Epithelial cell of prostate (primary cell): ENCODE data around the gene ZNF84.

ENCODE experiments used
- DNase-seq: peaks from one replicate; pipeline ENCODE4 v3.0.0-alpha.2; 2011; ENCODE audit warnings: low read depth, low spot score
- H3K27ac ChIP-seq: fragments of 450-650 bp; 2 replicates; pipeline ENCODE4 v1.5.1; 2017; ENCODE audit warnings: mild to moderate bottlenecking

Gene ZNF84

GRCh38 chr12:133037207-133038005 is at the start of gene ZNF84:
Gene ZNF84, plus strand, starts transcription at chr12:133037509. Its CDS starts 3,959 bp downstream, at chr12:133041468.
- H3K27ac ChIP-seq, result peak within 1 kb of the TSS; percentile 88
- DNase-seq, result peak; percentile 93

- no peak for DNase-seq
- H3K27ac ChIP-seq, result no peak overlapping the region
Measured at GRCh38 chr12:132998741-132999140, 38.6 kb upstream of the ZNF84 start.

- H3K27ac ChIP-seq, result no peak overlapping the region
- DNase-seq, result no peak
Measured at GRCh38 chr12:133010657-133011297, 26.5 kb upstream of the ZNF84 start.

GRCh38 chr12:133023566-133023965 is 13.7 kb upstream of the ZNF84 start:
- no peak overlapping the region for H3K27ac ChIP-seq
- DNase-seq, result no peak

GRCh38 chr12:133026996-133027395 is 10.3 kb upstream of the ZNF84 start:
- no peak for DNase-seq

DNA sequence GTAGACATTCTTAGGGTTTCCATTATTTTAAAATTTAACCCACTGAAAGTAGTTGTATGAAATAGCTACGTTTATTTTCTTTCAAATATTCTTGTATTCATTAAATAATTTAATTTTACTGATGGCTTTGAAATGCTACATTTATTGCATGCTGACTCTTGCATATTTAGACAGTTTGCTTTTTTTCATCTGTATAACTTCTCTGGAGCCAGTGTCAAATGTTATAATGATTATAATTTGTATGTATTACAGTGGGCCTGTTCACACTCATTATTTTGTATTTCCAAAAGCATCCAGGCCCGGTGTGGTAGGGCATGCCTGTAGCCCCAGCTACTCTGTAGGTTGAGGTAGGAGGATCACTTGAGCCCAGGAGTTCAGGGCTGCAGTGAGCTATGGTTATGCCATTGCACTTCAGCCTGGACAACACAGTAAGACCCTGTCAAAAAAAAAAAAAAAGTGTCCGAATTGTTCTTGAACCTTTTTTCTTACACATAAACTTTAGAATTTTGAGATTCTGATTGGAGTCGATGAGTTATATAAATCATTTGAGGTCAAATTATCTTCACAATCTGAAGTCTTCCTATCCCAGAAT is 905 bp downstream of the ZNF84 start:
- H3K27ac ChIP-seq, result peak overlapping the region; percentile 88

More at GRCh38 chr12:133026996-133027395, 10.3 kb upstream of the ZNF84 start:
- no peak overlapping the region for H3K27ac ChIP-seq

GRCh38 chr12:133046698-133047097 is 9.4 kb downstream of the ZNF84 start:
- DNase-seq, result no peak

More for the DNA sequence above, 905 bp downstream of the ZNF84 start:
- DNase-seq, result no peak

DNA sequence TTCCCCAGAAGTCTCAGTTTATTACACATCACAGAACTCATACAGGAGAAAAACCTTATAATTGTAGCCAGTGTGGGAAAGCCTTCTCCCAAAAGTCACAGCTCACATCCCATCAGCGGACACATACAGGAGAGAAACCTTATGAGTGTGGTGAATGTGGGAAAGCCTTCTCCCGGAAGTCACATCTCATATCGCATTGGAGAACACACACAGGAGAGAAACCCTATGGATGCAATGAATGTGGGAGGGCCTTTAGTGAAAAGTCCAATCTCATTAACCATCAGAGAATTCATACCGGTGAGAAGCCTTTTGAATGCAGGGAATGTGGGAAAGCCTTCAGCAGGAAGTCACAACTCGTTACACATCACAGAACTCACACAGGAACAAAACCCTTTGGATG is 20.1 kb downstream of the ZNF84 start:
- no peak for DNase-seq
- H3K27ac ChIP-seq, result no peak overlapping the region

More at GRCh38 chr12:133046698-133047097, 9.4 kb downstream of the ZNF84 start:
- H3K27ac ChIP-seq, result no peak overlapping the region

DNA sequence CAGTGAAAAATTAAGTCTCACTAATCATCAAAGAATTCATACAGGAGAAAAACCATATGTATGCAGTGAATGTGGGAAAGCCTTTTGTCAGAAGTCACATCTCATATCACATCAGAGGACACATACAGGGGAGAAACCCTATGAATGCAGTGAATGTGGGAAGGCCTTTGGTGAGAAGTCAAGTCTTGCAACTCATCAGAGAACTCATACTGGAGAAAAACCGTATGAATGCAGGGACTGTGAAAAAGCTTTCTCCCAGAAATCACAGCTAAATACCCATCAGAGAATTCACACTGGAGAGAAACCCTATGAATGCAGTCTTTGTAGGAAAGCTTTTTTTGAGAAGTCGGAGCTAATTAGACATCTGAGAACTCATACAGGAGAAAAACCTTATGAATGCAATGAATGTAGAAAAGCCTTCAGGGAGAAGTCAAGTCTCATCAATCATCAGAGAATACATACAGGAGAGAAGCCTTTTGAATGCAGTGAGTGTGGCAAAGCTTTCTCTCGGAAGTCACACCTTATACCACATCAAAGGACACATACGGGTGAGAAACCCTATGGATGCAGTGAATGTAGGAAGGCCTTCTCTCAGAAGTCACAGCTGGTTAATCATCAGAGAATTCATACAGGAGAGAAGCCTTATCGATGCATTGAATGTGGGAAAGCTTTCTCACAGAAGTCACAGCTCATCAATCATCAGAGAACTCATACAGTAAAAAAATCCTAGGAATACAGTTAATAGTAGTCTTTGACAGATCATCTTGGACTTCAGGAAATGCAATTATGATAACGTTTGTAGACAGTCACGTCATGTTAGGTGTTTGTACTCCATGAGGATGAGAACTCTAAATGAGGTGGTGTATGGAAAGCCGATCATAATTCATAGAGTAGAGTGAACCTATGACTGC is 21.1 kb downstream of the ZNF84 start:
- no peak for DNase-seq
- H3K27ac ChIP-seq, result no peak overlapping the region

DNA sequence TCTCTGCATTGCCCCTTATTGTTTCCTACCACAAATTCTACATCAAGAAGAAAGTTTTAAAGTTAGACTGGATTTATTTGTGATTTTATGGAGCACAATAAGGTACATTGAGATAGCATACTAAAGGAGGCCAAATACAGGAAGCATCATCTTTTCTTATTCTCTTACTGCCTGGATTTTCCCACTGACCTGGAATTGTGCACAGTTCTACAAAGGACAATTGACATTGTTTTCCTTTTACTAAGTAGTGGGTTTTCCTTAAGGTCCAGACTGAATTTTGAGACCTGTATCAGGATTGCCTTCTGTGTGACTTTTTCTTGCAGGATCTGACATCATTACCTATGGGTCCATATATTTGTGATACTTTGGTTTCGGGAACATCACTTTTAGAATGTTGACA is 24.6 kb downstream of the ZNF84 start:
- H3K27ac ChIP-seq, result no peak overlapping the region
- no peak for DNase-seq

DNA sequence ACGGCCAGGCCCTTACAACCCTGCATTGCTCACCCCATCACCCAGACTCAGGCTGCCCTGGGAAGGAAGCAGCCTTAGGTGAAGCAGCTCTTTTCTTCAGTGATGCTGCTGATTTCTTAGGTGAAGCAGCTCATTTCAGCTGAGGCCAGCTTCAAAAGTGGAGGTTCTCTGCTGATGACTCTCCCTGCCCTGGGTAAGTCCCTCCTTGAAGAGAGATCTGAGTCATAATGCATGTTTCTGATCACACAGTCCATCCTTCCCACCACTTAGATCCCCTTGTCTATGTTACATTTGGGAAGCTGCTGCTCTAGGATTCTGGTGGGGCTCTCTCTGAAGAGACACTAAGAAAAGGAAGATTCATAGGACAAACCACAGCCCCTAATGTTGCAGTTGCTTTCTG is 26.2 kb downstream of the ZNF84 start:
- no peak for DNase-seq
- no peak overlapping the region for H3K27ac ChIP-seq

- no peak for DNase-seq
- H3K27ac ChIP-seq, result no peak overlapping the region
Measured at GRCh38 chr12:133073836-133074235, 36.5 kb downstream of the ZNF84 start.

DNA sequence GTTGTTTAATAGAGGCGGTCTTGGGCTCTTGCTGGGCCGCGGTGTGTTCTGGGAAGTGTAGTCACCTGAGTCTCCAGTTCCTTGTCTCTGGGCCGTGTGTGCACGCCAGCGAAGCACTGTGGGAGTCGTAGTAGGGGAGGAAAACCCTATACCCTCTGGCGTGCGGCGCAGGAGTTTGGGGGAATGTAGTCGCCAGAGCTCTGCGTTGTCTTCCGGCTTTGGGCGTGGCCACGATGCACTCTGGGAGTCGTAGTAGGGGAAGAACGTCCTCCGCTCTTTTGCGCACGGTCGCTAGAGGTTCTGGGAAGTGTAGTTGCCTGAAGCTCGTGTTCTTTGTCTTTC is 42.7 kb downstream of the ZNF84 start:
- peak overlapping the region; percentile 96 for H3K27ac ChIP-seq
- peak; percentile 99 for DNase-seq

- DNase-seq, result peak; percentile 82
- peak within 1 kb of the TSS; percentile 96 for H3K27ac ChIP-seq
Measured at GRCh38 chr12:133080368-133081158, 43.3 kb downstream of the ZNF84 start, which contains the start of gene ZNF140. Gene ZNF140, plus strand, starts transcription at chr12:133080923. Its CDS starts 398 bp downstream, at chr12:133081321.

DNA sequence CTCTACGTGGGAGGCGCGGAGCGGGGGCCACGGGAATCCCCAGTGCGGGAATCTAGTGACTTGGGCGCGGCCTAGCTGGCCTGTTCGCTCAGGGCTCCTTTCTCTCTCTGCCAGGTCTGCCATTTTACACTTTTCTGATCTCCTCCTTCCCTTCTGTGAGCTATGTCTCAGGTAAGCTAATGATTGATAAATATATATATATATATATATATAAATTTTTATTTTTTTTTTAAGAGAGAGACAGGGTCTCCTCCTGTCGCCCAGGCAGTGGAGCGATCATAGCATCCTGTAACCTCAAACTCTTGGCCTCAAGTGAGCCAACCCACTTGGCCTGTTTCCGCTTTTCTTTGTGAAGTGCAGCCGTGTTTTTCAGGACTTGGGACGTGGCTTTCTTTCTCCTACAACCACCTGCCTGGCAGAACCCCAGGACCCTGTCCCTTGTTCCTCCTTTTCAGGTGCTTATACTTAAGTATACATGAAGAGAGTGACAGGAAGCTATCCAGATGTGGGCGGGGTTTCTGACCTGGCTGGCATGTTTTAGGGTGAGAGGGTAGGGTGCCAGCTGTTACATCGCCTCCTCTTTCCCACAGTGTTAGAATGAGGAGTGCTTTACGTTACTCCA is 44.0 kb downstream of the ZNF84 start:
- H3K27ac ChIP-seq, result peak overlapping the region; percentile 96
- no peak for DNase-seq

DNA sequence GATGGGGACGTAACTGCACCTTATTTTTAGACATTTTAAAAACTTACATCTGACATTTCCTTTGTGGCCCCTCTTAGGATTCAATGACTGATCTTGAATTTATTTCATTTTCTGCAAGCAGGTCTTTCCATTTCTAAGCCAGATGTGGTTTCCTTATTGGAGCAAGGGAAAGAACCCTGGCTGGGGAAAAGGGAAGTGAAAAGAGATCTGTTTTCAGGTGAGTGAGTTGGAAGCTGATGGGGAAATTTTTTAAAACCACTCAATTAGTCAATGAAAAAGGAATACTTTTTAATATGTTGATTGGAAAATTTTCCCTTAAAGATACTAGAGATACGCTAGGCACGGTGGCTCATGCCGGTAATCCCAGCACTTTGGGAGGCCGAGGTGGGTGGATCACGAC is 46.0 kb downstream of the ZNF84 start:
- DNase-seq, result no peak
- H3K27ac ChIP-seq, result no peak overlapping the region

DNA sequence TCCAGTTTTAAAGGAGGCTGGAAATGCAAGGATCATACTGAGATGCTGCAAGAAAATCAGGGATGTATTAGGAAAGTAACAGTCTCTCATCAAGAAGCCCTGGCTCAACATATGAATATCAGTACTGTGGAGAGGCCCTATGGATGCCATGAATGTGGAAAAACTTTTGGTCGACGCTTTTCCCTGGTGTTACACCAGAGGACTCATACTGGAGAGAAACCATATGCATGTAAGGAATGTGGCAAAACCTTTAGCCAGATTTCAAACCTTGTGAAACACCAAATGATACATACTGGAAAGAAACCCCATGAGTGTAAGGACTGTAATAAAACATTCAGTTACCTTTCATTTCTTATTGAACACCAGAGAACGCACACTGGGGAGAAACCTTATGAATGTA is 68.3 kb downstream of the ZNF84 start:
- no peak overlapping the region for H3K27ac ChIP-seq
- no peak for DNase-seq

GRCh38 chr12:133106253-133106652 is 68.9 kb downstream of the ZNF84 start:
- no peak overlapping the region for H3K27ac ChIP-seq
- DNase-seq, result no peak

DNA sequence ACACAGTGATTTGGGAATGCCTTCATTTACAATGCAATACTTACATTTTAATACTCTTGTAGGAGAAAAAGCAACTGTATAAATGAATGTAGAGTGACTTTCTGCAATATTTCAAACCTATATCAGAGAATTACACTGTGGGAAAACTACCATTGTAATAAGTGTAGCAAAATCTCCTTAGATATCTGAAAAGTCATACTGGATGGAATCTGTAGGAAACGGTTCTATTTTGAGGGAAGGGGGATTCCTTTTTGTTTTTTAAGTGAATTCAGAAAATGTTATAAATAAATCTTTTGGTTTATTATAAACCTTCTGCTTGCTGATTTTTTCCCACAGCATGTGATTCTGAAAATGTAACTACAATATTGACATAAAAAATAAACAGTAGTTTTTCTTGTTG is 69.8 kb downstream of the ZNF84 start:
- DNase-seq, result no peak
- H3K27ac ChIP-seq, result no peak overlapping the region
